NCI-H1092 treated with DMSO at 0.1 percent for 48 hours (cell line): ENCODE results near the gene KIAA1328.

ENCODE experiments used
- DNase-seq: peaks from one replicate; lab custom pipeline; 2025; lab: John Stamatoyannopoulos, UW

KIAA1328 gene

GRCh38 chr18:37253394-37254235, 424.7 kb downstream of the KIAA1328 start:
- no peak for DNase-seq

DNA sequence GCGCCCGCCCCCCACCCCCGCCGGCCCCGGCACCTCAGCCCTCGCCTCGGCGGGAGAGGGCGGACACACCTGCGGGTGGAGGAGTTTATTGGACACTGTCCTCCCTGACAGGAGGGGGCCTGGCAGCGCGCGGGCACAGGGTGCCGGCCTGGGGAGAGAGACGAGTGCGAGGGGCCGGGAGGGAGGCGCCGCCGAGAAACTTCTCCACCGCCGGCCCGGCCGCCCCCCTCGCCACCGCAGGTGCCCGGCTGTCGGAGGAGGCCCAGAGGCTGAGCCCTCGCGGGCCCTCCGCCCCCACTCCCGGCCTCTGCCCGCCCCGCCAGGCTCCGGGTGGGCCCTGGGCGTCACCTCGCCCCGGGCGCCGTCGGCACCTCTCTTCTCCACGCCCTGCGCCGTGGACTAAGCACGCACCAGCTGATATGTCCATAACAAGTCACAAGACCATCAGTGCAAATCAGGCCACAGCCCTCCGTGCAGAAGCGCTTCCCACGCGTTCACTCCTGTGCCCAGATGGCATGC, 425.4 kb downstream of the KIAA1328 start:
- DNase-seq = no peak

GRCh38 chr18:37254973-37255372, 426.0 kb downstream of the KIAA1328 start:
- DNase-seq = no peak

DNA sequence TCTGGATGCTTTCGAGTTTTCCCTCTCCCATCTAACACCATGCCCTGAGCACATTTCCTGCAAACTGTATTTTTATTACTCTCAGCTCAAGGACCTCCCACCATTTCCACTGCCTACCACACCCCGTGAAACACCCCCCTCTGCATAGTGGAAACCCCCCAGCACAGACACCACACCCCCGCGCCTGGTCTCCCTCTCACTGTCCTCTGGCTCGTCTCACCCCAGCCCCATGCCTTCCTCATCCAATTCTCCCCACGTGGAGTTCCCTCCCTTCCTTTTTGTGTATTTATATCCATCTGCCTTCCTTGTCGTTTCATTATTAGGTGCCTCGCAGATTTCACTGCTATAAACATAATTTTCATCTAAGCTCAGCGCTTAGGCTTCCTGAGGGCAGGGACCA, 429.2 kb downstream of the KIAA1328 start:
- DNase-seq = no peak

- no peak for DNase-seq
These were observed 429.9 kb downstream of the KIAA1328 start for GRCh38 chr18:37258819-37259218.

DNA sequence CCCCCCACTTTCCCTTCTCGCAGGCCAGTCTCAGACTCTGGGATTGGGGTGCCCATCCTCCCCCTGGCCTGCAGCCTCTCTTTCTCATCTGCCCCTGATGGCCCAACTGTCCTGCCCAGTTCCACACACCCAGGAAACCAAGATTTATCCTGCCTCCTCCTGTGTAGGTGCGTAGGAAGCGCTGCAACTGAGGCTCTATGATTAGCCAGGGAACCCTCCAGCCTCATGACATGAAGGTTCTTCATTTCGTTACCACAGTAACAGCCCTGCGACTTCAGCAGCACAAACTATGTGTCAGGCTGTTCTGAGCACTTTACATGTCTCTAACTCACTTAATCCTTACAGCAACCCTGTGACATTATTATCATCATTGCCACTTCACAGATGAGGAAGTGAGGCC, 430.8 kb downstream of the KIAA1328 start:
- no peak for DNase-seq

DNA sequence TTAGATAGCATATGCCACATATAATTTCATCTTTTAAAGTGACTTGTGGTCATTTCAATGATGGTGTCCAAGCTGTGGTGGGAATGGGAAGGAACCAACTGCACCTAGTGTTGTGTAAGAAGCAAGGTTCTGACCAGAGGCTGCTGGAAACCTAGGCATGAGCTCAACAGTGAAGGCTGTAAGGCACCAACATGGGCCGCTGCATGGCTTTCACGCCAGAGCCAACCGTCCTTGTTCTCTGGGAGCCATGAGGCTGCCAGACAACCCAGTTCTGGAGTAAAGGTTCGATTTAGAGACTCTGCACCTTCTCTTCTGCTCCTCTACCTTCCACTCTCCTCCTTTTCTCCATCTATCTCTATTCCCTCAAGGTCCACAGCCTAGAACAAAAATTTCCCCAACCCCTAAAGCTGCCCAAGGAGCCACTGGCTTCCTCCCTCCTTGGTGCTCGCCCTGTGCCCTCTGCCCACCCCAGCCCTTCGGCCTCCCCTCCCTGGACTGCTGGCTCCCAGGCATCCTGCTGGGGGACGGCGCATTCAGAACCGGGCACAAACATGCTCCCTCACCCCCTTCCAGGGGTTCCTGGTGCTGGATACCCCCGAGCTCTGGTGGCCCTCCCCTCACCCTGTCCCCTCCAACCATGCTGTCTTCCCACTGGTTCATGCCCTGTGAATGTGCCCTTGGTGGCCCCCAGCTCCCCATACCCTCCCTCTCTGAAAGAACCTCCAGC, 431.6 kb downstream of the KIAA1328 start:
- no peak for DNase-seq

DNA sequence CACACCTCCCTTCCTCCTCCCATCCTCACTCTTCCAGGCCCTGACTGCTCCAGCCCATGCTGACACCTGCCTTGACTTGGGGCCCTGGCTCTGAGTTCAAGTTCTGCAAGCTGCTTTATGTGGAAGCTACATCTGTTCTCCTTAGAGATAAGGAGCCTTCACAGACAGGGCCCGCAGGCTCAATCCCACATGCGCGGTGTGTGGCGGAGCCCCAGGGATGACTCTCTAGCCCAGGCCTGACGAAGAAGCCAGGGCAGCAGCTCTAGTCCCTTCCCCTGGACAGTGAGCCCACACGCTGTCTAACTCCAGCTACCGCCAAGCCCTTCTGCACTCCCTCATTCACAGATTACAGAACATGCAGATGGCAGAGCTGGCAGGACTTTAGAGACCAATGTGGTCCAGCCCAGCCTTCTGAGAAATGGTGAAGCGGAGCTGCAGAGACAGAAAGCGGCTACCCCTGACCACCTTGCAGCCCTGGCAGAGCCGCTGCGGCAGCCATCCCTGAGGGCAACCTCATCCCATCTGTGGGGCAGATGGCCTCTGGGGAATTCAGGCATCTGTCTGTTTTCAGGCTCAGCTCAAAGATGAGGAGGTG, 432.4 kb downstream of the KIAA1328 start:
- no peak for DNase-seq

DNA sequence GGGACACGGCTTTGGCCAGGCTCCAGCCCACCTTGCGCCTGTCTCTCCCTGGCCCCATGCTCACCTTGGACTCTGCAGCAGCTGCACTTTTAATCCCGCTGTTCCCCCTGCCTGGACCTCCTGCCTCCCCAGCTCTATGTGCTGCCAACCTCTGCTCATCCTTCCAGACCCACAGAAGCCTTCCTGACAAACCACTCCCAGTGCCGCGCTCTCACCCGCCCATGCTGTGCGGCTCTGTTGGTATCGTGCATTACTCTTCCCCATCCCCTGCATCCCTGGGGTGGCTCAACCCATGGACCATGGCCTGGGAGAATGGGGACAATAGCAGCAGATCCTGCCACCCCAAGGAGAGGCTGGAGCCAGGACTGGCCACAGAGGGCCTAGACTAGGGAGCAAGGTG, 433.1 kb downstream of the KIAA1328 start:
- no peak for DNase-seq

- DNase-seq = no peak
These were observed 436.0 kb downstream of the KIAA1328 start for GRCh38 chr18:37264956-37265355.

- DNase-seq = no peak
These were observed 436.5 kb downstream of the KIAA1328 start for GRCh38 chr18:37265382-37265781.

GRCh38 chr18:37266290-37266689, 437.4 kb downstream of the KIAA1328 start:
- no peak for DNase-seq

DNA sequence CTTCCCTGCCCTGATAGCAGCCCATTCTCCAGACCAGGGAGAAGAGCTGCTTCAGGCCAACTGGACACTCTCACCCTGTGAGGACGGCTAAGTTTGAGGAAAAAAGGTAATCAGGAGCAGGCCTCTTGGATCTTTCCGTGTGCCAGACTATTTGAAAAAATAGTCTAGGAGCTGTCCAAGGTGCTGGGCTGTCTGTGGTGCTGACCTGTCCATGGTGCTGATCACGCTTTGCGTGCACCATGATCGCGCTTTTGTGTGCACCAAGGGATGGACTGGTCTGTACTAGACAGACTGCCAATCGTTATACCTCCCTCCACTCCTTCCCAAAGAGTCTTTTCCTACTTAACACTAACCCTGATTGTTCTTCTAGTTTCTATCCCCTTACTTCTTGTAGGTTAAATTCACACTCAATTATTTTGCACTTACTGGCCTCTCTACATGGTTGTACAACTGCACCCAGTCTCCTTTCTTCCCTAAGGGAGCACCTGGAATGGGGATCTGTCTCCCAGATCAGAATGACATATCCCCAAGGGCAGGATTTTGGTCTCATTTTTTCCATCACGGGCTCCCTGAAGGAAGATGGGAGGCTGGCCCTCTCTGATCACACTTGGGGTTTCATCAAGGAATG, 441.2 kb downstream of the KIAA1328 start:
- no peak for DNase-seq

- DNase-seq = no peak
These were observed 441.7 kb downstream of the KIAA1328 start for GRCh38 chr18:37270666-37271052.

DNA sequence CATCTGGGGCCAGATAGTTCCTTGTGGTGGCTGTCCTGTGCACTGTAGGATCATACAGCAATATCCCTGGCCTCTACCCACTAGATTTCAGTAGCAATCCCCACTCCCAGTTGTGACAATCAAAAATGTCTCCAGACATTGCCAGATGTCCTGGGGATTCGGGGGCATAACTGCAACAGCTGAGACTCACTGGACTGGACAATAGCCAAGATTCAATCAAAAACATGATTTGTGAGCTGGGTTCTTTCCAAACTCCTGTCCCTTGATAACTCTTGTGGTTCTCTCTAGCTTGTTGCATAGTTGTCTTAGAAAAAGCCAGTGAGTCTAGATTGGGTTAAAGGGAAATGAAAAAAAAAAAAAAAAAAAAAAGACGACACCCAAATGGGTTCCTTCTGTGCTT, 443.3 kb downstream of the KIAA1328 start:
- no peak for DNase-seq

GRCh38 chr18:37272841-37273240, 443.9 kb downstream of the KIAA1328 start:
- DNase-seq = no peak

DNA sequence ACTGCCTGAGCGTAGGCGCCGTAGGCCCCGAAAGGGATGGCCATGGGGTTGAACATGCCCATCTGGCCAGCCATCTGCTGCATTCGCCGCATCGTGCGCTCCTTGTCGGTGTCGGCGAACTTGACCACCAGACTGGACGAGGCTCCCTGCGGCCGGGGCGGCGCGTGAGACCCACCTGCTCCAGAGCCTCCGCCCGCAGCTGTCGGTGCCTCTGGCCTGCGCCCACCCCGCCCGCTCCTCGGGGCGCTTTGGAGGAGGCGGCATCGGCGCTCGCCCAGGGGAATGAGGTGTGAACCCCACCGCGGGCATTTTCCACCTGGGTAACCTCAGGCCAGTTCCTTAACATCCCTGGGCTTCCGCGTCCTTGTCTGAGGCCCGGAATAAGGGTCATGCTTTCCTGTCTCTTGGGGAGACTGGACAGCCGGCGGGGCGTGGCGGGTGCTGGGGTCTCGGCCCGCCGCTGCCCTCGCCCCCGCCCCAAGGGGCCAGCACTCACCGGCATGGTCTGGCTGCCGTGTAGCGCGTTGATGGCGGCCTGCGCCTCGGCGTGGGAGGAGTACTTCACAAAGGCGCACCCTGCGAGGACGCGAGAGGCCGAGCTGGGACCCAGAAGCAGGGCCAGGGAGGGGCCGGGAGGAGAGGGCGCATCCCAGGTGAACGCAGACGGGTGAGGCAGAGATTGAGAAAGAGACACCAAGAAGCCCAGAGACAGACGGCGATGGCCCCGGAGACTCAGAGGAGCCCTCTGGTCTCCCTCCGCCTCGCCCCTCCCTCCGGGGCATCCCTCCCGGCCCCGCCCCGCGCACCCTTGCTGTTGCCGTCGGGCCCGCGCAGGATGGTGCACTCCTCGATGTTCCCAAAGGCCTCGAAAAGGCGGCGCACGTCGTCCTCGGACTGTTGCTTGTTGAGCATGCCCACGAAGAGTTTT, 445.6 kb downstream of the KIAA1328 start:
- DNase-seq = no peak

- DNase-seq = no peak
These were observed 446.4 kb downstream of the KIAA1328 start for GRCh38 chr18:37275237-37275741.

- DNase-seq = no peak
These were observed 447.4 kb downstream of the KIAA1328 start for GRCh38 chr18:37276111-37276890.

DNA sequence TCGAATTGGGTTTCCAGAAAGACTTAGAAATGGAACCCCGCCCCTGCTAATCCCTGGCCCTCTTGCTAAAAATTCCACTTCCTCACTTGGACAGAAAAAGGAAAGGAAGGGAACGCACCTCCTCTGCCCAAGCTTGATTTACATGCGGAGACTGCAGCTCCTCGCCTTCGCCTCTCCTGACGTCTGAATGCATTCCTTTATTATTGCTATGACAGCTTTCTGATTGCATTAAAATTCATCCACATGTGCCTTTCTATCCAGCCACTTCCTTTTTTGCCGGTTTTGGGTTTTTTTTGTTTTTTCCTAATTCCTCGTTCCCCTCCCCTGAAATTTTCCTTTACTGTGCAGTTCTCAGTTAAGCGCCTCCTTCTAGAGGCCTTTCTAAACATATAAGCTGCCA, 448.9 kb downstream of the KIAA1328 start:
- no peak for DNase-seq
